GM10847 (cell line): ENCODE results near the gene VPREB1.

Experiments used
- POLR2A ChIP-seq: IDR thresholded peaks from 2 replicates; pipeline ENCODE4 v1.6.1; 2011; ENCODE audit not compliant: insufficient read length; ENCODE audit errors: extremely low read depth

Gene VPREB1

DNA sequence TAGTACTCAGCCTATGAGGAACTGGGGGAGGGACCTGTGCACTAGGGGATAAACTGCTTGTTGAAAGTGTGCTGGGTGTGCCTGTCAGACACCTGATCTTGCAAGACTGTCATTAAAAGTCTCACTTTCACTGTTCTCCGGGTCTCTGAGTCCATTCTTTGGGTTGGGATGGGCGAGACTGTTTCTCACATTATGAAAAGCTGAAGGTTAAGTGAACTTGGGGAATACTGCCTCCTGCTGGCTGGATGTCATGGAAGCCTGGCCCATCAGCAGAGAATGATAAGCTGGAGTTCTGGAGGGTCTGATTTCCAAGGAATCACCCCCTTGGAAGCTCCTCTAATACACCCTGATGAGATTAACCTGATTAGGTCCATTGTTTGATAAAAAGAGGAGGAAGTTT, 9.0 kb upstream of the VPREB1 start:
- no peak for TF ChIP-seq POLR2A

DNA sequence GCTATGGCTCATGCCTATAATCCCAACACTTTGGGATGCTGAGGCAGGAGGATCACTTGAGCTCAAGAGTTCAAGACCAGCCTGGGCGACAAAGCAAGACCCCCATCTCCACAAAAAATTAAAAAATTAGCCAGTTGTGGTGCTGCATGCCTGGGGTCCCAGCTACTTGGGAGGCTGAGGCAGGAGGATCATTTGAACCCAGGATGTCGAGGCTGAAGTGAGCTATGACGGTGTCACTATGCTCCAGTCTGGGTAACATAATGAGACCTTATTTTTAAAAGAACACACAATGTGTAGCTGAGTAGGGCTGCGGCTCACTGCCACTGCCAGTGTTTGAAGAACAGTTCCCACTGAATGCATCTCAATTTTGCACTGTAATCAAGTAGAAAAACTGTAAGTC, 7.1 kb upstream of the VPREB1 start:
- TF ChIP-seq POLR2A: no peak

DNA sequence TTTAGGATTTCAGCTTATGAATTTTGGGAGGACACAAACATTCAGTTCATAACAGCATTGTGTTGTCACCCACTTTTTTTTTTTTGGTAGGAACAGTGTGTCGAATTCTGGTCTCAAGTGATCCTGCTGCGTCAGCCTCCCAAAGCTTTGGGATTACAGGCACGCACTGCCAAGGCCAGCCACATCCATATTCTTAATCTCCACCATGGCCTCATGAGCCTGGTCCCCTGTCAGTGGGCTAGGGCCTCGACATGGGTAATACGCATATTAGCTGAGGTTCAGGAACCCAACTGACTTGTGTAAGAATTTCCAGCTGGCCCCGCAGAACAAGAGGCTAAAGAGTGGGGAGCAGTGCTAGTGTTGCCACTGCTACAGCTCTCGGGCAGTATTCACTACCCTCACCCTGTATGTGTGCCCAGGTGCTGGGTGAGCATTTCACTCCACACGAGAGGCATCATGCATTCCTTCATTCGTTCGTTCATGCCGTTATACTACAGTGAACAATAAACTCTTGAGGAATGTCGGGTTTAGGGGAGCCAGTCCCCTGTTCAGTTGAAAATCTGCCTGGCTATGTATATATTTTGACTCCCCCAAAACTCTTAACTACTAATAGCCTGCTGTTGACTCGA, 5.2 kb upstream of the VPREB1 start:
- no peak for TF ChIP-seq POLR2A

DNA sequence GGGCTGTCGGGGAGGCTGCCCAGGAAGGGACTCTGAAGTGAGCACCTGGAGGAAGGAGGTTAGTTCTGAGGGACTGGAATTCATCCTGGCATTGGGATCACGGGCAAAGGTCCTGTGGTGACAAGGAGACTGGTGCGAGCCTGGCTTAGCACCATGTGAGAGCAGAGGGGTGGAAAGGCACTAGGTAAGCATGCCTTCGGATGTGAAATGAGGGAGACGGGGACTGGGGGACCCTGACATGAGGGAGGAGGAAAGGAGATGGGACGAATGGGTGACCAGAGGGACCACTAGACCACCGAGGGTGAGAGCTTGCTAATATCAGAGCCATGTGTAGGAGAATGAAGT, 3.1 kb upstream of the VPREB1 start:
- no peak for TF ChIP-seq POLR2A

DNA sequence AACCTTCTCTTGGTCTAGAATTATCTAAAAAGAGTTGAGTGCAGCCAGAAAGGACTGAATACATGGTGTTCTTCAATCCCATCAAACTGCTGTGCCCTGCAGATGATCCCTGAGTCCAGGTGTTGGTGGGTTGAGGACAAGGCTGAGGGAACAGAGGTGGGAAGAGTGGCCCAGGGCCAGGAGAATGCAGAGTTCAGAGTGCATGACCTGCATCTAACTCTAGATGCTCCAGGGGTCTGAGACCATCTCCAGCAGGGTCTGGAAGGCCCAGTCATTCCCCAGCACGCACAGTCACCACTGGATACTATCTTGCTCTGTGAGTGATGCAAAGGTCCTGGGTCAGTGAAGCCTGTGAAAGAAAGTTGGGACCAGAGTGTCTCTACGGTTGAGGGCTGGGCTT, 2.1 kb upstream of the VPREB1 start:
- TF ChIP-seq POLR2A: no peak

DNA sequence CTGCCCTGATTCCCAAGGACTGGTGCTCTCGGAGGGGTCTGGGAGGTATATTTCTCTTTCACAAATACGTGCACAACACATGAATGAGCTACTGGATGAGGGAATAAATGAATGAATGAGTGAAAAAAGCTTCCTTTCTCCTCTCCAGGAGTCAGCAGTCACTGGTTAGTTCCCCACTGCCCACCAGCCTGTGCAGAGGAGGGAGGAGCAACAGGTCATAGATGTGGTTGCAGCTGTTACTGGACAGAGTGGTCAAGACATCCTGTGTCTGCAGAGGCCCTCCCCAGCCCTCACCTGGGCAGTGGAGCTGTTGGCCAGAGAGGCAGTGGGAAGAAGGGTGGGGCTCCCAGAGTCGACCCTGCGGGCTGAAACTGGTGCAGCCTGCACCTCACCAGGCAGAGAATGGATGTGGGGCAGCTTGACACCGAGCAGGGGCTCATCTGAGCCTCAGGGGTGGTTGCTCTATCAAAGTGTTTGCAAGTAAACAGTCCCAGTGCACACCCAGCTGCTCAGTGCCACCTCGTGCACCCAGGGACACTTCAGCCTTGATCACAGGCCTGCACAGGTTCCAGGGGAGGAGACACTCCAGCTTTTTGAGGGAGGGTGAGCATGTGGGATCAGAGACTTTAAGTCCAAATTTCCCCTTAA, 1.4 kb upstream of the VPREB1 start:
- no peak for TF ChIP-seq POLR2A

DNA sequence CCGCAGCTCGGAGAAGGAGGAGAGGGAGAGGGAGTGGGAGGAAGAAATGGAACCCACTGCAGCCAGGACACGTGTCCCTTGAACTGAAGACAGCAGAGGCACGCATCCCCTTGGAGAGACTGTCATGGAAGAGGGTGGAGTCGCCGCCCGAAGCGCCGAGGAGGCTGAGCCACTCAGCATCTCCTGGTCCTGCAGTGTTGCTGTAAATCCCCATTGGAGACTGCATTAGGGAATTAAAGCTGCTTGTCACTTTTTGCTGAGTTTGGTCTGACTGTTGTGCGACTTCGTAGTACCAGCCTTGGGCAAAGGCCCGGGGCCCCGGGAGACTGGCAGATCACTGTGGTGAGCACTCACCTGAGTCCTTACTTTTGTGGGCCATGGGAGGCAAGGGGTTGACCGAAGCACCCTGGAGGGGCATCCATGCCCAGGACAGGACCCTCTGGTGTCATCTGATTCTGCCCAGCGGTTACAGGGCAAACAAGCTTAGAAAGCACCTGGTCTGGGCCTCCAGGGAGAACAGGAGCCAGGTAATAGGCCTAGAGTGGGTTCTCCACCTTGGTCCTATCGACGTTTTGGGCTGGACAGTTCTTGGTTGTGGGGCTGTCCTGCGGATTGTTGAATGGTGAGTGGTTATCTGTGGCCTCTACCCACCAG, 797 bp downstream of the VPREB1 start:
- TF ChIP-seq POLR2A: no peak

DNA sequence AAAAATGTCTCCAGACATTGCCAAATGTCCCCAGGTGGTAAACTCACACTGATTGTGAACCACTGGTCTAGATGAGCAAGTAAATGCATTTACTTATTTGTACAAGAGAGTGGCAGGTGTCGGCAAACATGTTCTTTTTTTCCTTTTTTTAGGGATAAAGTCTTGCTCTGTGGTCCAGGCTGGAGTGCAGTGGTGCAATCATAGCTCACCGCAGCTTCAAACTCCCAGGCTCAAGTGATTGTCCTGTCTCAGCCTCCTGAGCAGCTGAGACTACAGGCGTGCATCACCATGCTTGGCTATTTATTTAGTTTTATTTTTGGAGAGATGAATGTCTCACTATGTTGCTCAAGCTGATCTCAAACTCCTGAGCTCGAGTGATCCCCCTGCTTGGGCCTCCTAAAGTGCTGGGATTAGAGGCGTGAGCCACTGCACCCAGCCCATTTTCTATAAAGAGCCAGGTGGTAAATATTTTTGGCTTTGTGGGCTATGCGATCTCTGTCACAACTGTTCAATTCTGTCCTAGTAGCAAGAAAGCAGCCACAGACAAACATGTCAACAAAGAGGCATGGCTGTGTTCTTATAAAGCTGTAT, 1.4 kb downstream of the VPREB1 start:
- TF ChIP-seq POLR2A: no peak

DNA sequence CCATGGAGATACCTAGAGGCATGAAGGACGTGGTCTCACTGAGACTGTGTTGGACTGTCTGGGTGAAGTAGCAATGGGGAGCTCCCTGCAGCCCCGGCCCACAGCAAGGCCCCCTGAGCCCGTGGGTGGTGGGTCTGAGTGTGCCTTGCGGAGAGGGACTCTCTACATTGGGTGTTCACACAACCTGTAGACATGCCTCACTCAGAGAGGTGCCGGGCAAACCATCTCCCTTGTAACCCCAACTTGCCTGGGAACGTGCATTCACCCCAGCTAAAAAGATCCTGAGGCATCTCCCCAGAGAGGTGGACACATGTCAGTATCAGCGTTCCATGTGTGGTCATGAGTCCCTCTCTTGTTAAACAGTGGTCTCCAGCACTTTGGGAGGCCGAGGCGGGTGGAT, 2.1 kb downstream of the VPREB1 start:
- TF ChIP-seq POLR2A: no peak

DNA sequence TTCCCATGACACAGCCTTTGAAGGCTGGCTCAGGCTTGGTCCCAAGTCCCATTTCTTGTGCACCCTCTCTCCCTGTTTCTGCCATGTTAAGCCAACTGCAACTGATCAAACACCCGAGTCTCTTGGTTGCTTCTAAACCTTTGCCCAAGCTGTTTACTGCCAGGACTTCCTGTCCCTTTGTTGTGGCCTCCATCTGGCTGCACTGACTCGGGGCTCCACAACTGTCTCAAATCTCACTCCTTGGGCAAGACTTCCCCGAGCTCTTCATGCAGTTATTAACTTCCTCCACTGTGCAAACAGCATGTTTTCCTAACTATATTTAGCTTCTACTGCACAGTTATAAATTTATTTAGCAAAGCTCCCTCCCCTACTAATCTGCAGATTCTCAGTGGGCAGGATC, 4.3 kb downstream of the VPREB1 start:
- no peak for TF ChIP-seq POLR2A
